Fibroblast of the conjunctiva (primary cell): ENCODE measurements around the gene TBC1D19.
A peak's percentile ranks its signal among the peaks of the same experiment; 100 is the strongest.

Source experiments
- DNase-seq: peaks from one replicate; pipeline ENCODE4 v3.0.0-alpha.2; 2010; ENCODE audit warnings: low read depth

Gene TBC1D19

DNA sequence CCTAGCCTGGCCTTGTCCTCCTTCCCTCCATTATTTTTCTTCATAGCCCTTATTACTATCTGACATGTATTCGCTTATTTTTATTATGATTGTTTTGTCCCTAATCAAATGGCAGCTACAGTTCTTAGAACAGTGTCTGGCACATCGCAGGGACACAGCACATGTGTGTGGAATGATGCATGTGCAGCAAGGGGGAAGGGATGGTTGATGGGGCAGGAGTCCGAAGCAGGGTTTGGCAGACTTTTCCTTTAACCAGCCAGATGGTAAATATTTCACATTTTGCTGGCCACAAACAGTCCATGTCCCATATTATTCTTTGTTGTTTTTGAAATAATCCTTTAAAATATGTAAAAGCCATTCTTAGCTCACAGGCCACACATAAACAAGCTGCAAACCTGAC lies 148.5 kb downstream of the TBC1D19 start:
- DNase-seq = no peak

DNA sequence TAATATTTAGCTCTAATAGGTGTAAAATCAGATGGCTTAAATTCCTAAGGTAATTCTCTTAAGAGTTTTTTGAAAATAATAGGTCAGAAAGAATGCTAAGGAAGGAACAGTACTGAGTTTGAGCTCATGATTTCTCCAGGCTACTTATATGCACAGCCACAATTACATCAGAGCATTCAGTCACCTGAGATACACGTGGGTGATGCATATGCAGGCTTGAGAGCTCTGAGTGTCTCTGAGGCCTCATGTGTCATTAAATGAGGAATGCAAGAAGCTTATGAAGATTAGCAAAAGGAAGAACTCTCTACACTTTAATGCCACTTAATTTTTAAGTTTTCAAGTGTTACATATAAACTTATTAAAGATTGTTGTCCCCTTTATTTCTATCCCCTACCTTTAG lies 152.7 kb downstream of the TBC1D19 start:
- no peak for DNase-seq

DNA sequence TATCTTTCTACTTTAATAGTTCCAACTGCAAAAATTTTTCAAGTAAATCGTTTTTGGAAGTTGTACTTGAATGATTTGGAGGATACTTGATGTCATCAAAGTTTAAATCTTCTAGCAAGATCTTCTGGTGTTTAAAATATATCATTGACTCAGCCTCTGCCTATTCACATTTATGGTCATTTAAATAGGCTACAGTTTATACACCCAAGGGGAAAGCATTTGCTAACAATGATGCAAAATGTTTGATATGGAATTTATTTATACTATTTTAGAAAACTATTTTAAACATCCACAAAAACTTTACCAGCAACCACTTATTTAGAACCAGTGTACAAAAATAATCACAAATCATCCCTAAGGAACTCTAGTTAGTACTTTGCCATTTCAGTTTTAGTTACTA lies 153.5 kb downstream of the TBC1D19 start:
- no peak for DNase-seq

DNA sequence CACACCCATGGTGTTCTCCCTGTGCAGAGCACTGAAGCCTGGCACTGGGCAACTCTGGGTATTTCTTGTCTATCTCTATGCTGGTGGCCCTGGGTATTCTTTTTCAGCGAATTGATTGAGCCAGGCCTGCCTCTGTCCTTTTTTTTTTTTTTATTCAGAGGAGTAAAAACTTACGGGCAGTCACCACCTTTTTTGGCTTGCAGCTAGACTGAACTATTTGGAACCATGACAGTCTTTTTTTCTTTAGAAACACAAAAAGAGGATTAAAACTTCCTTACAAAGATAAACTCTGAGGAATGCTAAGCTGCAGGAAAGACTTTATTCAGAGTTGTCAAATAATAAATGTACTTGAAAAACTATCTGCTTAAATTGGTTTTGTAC lies 157.6 kb downstream of the TBC1D19 start:
- no peak for DNase-seq

DNA sequence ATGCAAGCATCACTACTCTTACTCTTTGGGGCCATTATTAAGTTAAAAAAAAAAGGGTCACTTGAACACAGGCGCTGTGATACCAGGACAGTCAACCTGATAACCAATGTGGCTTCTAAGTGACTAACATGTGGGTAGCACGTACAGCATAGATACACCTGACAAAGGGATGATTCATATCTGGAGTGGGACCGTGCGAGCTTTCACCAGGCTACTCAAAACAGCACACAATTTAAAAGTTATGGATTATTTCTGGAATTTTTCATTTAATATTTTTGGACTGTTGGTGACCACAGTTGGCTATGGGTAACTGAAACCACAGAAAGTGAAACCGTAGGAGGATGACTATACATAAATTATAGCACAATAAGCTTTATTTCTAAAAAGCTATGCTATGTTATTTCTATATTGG lies 162.9 kb downstream of the TBC1D19 start:
- no peak for DNase-seq

DNA sequence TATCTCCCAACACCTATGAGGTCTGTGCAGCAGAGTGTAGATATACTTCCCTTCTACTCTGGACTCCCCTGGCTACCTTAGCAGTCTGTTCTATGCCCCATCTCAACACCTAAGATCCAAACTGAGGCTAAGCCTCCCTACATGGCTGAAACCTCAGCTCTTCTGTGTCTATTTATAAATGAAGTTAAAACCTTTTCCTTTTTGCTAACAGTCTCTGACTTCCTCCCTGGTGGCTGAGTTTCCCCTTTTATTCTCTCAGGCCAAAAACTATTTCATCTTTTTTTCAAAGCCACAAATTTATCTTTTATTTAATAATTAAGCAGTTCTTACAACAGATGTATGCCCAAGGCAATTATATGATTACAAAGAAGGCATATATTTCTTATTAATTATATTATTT lies 164.9 kb downstream of the TBC1D19 start:
- no peak for DNase-seq

DNA sequence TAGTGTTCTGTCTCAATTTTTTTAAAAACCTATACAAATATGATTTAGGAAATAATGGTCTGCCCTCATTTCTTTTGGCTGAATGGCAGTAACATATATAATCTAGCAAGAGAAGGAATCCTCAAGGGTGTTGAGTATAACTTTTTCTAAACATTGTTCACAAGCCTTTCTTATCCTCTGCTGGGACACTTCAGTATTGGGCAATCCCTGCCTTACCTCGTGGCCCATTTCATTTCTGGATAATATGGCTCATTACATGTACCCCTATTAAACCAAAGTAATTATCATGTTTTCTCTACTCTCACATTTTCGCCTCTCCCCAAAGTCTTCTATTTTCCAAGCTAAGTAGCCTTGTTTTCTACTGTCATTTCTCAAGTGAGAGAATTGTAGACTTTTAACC lies 166.0 kb downstream of the TBC1D19 start:
- DNase-seq = no peak

DNA sequence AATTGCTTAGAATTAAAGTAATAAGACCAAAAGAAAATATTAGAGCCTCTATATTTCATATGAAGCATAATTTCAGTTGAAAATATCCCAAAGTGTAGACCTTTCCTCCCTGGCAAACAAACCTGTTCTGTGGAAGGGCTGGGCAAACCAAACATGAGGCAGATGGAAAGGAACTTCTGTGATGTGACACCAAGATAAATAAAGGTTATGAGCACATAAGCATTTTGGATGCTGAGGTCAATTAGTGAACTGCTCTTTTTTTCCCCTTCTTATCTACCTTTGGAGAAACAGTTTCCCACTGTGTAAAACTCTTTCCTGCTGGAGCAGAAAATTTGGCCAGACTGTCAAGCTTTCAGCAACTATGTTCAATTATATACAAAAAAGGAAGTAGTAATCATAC lies 167.1 kb downstream of the TBC1D19 start:
- no peak for DNase-seq

DNA sequence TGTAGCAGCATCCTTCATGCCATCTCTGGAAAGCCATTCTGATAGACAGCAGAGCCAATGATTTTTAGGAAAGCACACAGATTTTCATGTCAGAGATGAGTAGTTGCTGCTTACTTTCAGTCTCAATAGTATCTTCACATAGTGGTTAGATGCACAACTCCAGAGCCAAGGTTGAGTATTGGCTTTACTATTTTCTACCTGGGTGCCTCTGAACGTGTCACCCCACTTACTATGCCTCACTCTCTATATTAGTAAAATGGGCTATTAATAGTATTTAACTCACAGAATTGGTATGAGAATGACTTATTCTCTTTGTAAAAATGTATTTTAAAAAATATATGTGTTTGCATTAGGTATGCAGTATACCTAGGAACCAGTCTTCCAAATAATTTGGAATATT lies 168.0 kb downstream of the TBC1D19 start:
- DNase-seq = no peak

DNA sequence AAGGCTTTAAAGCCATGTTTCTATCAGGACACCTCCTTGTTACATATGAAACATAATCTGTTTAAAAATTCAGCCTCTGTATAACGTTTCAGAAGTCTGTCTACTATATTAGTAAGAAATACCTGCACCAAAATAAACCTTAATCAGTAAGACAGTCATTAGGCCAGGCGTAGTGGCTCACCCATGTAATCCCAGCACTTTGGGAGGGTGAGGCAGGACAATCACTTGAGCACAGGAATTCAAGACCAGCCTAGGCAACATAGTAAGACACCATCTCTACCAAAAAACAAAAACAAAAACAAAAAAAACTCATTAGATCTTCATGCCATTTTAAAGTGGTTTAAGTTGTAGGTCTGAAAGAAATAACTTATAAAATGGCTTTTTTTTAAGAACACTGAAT lies 169.3 kb downstream of the TBC1D19 start:
- DNase-seq = no peak

DNA sequence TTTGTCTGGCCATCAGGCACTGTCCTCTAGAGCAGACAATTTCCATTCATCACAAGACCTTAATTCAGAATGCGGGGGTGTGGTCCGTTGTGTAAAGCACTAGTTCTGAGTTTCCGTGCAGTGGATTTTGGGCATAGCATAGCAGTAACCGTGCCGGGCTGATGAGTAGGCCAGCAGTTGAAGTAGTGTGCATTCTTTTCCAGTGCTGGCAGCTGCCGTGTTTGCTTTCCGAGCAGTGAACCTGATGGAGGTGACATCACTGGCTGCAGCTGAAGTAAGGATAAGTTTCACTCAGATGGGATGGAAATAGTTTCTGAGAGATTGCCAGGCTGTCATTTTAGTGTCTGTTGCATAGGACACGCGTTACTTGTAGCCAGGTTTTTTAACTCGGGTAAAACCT lies 169.7 kb downstream of the TBC1D19 start:
- DNase-seq = peak; percentile 8

DNA sequence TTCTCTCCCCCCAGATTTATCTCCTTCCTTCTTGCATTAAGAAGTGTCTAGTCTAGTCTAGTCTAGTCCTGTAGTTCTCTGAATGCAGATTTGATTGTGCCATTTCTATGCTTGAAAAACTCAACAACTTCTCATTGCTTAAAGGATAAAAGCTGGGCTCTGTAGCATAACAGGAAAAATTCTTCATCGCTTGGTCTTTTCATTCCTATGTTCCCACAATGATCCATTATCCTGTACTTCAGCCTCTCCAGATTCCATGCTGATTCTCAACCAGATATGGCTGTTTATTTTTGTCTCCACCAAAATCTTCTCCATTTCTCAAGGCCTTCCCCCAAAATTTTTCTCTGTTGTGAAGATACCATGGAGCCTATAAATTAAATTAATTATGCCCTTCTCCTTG lies 173.9 kb downstream of the TBC1D19 start:
- DNase-seq = no peak

DNA sequence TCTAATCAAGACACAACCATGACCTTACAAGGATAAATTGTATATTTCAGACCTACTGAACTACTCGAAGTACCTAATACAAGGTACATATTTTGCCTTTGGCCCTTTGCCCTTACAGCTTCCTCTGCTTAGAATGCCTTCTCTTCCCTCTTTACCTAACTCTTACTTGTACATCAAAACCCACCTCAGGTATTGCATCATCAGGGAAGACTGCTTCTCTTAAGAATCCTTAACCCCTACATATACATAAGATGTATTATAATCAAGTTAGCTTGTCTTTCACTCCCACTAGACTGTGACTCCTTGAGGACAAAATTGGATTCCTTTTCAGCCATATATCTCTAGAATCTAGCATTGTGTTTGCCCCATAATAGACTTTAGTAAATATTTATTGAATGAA lies 175.0 kb downstream of the TBC1D19 start:
- DNase-seq = no peak

DNA sequence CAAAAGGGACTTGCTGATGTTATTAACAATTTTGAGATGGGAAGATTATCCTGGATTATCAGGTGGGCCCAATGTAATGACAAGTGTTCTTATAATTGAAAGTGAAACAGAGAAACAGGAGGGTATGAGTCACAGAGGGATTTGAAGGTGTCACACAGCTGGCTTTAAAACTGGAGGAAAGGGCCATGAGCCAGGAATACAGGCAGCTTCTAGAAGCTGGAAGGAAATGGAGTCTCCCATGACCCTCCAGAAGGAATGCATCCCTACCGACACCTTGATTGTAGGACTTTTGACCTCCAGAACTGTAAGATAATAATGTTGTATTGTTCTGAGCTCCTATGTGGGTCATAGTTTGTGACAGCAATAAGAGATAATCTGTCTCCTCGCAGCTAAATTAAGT lies 178.8 kb downstream of the TBC1D19 start:
- DNase-seq = no peak

DNA sequence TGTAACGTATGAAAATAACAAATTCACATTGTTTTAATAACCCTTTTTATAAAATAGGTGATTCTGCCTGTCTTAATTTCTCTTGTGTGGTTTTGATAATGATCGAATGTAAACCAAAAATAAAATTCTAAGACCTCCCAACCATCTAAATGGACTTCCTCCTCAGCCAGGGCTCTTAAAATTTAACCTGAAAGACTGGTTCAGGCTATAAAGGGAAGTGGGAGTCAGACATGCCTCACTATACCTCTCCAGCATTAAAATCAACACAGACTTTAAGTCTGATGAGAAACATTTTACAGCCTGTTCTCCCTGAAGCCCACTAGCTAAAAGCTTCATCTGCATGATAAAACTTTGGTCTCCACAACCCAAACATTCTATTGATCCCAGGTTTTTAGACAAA lies 179.2 kb downstream of the TBC1D19 start:
- no peak for DNase-seq

DNA sequence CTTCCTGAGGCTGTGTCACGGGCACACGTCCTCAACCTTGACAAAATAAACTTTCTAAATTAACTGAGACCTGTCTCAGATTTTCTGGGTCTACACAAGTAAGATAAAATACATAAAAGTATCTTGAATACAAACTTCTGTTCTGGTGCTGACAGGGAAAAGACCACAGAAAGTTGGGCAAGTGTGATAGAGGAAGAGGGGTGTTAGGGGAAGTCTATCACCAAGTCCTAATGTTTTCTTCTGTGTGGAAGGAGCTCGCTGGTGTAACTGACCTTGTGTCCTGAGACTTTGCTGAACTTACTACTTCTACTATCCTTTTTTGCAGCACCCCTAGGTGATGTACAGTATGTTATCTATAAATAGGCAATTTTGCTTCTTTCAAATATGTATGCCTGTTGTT lies 179.8 kb downstream of the TBC1D19 start:
- no peak for DNase-seq

DNA sequence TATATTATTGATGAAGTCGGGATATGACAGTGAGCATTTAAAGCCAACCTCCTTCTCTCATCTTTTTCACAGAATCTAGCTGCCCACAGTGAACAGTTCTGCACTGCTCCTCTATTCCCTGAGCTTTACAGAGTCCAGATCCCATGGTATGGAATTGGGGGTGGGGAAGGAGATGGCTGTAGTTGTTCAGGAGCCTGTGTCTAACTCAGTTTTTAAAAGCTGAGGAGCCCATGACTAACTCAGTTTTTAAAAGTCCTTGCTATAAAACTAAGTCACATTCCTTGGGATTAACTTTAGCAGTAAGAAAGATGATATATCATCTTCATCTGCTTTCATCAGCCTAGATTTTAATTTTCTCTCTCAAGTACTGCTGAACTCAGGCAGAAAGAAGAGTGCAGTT lies 180.3 kb downstream of the TBC1D19 start:
- no peak for DNase-seq

DNA sequence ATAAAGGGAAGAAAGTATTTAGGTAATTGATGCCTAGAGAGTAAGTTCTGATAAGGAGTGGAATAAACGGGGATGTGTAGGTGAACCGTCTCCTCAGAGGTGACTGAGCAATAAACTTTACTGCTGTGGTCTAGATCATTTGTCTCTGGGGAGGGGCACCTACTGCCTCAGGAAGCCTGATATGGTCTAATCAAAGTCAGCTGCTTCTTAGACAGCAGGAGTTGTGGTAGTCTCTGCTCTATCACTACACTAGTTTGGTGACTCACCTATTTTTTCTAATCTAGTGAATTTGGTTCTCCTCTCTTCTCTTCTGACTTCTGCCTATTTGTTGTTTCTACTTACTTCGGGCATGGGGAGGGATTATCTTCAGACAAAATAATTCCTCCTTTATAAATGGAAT lies 181.6 kb downstream of the TBC1D19 start:
- DNase-seq = no peak

DNA sequence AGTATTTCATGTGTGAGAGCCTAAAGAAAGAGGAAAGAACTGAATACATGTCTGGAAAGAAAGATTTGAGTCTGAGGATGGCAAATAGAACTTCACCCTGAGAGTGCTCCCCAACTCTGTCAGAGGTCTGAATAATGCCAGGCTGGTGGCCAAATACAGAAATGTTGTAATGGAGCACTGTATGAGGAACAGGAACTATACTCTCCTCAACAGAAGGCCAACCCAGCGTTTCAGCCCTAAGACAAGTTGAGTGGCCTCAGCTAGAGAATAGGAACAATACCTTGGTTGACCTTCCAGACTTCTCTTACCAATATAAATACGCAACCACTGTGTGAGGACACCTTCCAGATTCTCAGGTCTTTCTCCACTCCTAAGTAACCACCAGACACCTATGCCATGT lies 182.3 kb downstream of the TBC1D19 start:
- DNase-seq = no peak

DNA sequence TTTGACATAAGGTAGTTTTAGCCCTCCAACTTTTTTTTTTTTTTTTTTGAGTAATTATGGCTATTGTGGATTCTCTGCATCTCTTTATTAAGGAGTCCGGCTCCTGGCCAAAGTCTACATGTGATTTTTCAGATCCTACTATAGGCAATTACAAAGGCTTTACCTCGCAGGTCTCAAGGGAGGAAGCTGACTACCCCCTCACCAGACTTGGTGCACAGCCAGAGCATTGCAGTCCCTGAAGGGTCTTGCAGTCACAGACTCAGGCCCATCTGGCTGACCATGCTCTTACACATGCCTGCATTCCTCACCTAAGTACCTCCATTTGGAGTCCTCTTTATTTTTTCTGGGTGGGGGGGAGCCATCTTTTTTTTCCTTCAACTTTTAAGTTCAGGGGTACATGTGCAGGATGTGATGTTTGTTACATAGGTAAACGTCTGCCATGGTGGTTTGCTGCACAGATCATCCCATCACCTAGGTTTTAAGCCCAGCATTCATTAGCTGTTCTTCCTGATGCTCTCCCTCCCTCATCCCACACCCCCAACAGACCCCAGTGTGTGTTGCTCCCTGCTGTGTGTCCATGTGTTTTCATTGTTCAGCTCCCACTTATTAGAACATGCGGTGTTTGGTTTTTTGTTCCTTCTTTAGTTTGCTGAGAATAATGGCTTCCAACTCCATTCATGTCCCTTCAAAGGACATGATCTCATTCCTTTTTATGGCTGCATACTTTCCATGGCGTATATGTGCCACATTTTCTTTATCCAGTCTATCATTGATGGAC lies 188.4 kb downstream of the TBC1D19 start:
- DNase-seq = no peak

DNA sequence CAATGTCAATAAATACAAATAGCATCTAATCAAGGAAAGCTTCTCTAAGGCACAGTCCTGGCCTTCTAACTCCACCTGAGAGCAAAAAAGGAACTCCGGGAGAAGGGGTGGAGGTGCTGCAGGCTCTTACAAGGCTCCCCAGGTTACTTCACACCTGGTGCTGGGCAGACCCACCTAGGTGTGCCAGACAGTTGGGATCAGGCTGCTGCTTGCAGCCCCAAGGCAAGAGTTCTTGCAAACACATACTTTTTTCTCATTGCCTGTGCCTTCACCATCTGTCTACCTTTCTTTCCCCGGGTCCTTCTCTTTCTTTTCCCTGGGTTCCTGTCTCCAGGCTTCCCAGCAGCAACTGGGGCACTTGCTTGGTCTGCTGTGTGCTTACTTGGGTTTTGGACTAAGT lies 195.3 kb downstream of the TBC1D19 start:
- DNase-seq = no peak

DNA sequence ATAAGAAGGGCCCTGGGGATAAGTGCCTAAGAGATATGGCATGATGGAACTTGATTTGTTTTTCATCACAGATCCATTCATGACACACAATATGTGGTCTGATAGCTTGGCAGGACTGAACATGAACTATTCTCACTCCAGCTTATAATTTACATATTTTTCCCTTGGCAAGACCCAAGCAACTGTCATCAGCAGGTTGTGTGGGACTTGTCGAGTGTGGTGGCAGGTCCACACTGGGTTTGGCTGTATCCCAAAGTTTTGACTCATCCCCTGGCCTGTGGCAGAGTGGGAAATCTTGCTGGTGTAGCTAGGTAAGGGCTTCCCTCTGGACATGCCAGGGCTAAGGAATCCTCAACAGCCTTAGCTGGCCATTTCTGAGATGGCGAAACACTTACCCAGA lies 195.8 kb downstream of the TBC1D19 start:
- no peak for DNase-seq

DNA sequence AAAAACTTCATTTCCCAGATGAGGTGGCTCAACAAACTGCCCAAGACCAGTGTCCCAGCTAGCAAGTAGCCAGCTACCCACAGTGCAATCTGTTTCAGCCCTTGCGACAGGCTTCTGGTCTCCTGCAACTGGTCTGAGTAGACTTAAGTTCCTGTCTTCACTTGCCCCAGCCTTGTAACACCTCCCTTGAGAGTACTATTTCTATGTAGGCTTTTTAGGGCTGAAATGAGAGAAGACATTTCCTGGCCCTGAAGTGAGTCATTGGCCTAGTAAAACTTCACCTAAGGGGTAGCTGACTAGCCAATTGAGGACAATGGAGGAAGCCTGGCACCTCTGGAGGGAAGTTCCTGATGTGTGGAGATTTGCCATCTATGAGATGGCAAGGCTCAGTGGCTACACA lies 196.7 kb downstream of the TBC1D19 start:
- DNase-seq = peak; percentile 16

DNA sequence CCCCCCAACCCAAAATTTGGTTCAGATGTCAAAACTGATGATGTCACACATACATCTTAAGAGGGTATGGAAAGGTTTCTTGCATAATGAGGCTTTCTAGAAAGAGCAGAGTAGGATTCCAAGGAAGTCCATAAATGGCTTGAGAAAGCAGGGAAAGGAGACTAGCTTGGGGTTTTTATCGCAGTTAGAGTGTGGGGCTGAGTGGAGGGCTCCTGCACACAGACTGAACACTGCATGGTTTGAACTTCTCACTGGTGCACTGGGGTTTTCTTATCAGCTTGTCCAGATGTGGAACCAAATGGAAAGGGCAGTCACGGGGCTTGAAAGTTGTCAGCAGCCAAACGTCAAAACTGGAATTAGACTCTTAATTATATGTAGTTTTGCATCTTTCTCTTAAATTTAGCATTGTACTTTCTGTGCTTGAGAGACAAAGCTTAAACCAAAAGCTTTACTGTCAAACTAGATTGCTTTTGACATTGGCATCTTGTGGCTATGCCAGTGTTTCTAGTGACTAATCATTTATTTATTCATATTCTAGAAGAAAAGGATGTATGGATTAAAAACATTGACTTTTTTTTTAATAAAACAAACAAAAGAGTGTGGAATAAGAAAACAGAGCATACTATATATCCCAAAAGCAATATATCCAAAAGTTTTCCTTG lies 198.4 kb downstream of the TBC1D19 start:
- DNase-seq = no peak
